Activated CD4-positive, alpha-beta T cell treated with anti-CD3 and anti-CD28 coated beads for 36 hours (primary cell): ENCODE measurements around the gene RNU1-1. TPM values are rescaled to one million over a fixed set of nuclear protein-coding genes. Genes with fewer than 3 reads are reported as not detected.

Experiments
- ATAC-seq: fragments of 200-7000 bp; cut with Tn5 transposase; one replicate; pipeline ENCODE4 v1.10.0; 2021; ENCODE audit warnings: mild to moderate bottlenecking, moderate library complexity
- CTCF ChIA-PET: fragments of 350-600 bp; sonication (Branson Sonifier 250); formaldehyde crosslinking; loops from one replicate; lab custom pipeline; 2021; ENCODE audit warnings: antibody characterized with exemption; lab: Charles Lee
- POLR2A ChIA-PET: fragments of 350-600 bp; sonication (Branson Sonifier 250); formaldehyde crosslinking; loops from one replicate; lab custom pipeline; 2021; ENCODE audit warnings: antibody characterized with exemption, inconsistent platforms; lab: Charles Lee
- DNase-seq: peaks from one replicate; pipeline ENCODE4 v3.0.0-alpha.2; 2020
- H3K27ac Mint-ChIP-seq: one replicate; pipeline ENCODE4 v1.8.0; 2021; ENCODE audit warnings: mixed read lengths
- H3K27me3 Mint-ChIP-seq: one replicate; pipeline ENCODE4 v1.8.0; 2021; ENCODE audit warnings: mixed read lengths
- H3K36me3 Mint-ChIP-seq: one replicate; pipeline ENCODE4 v1.8.0; 2021; ENCODE audit warnings: low read depth, mixed read lengths
- H3K4me1 Mint-ChIP-seq: one replicate; pipeline ENCODE4 v1.8.0; 2021; ENCODE audit warnings: mixed read lengths
- H3K4me3 Mint-ChIP-seq: one replicate; pipeline ENCODE4 v1.8.0; 2021; ENCODE audit warnings: mild to moderate bottlenecking, moderate library complexity, mixed read lengths
- H3K9me3 Mint-ChIP-seq: one replicate; pipeline ENCODE4 v1.8.0; 2021; ENCODE audit warnings: low read depth, mixed read lengths
- intact Hi-C, 2 experiments: fragments of 100-400 bp; cut with DNase I in 1 of 2; cut with micrococcal nuclease in 1 of 2; formaldehyde crosslinking; loops; one replicate each; pipeline versions ENCODE4 v1.14.2 to v1.15.1; 2022 to 2024; cut with DNase I, micrococcal nuclease
- total RNA-seq, 2 experiments: library from RNA; stranded (reverse); gene quantifications; one replicate each; pipeline ENCODE4 v1.2.3, GENCODE V29; 2021

Gene RNU1-1
- total RNA-seq, 2 experiments from 2014 or later, result 1,573 to 2,291 TPM

GRCh38 chr1:16468558-16468957 lies 45.5 kb downstream of the RNU1-1 start:
- intact Hi-C loops, result no loop called here
- H3K27ac Mint-ChIP-seq, result no peak overlapping the region
- ChIA-PET CTCF (no interaction called here), POLR2A (no interaction called here)
- H3K36me3 Mint-ChIP-seq, result peaks cover 11% of the 10 kb centered on the region
- DNase-seq (no peak), ATAC-seq (no peak)
- H3K4me3 Mint-ChIP-seq, result no peak overlapping the region
- no peaks in the 10 kb centered on the region for H3K9me3 Mint-ChIP-seq
- no peaks in the 10 kb centered on the region for H3K27me3 Mint-ChIP-seq
- H3K4me1 Mint-ChIP-seq, result peaks cover 6% of the 10 kb centered on the region

DNA sequence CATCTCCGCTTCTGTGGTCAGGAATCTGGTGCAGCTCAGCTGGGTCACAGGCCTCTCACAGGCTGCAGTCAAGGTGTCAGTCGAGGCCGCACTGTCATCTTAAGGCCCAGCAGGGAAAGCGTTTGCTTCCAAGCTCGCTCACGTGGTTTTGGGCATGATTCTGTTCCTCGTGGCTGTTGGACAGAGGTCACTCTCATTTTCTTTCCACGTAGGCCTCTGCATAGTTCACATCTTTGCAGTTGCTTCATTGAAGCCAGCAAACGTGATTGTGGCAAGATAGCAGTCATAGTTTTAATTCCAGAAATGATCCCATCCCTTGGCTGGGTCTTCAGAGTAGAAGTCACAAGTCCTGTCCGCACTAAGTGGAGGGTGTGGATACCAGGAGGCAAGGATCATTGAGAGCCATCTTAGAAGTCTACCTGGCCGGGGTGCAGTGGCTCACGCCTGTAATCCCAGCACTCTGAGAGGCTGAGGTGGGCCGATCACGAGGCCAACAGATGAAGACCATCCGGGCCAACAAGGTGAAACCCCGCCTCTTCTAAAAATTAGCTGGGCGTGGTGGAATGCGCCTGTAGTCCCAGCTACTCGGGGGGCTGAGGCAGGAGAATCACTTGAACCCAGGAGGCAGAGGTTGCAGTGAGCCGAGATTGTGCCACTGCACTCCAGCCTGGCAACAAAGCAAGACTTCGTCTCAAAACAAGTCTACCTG lies 49.0 kb downstream of the RNU1-1 start:
- CTCF ChIA-PET, result no interaction called here
- intact Hi-C loops, result no loop called here
- H3K27ac Mint-ChIP-seq, result no peak overlapping the region
- peaks cover 2% of the 10 kb centered on the region for H3K4me1 Mint-ChIP-seq
- H3K4me3 Mint-ChIP-seq, result no peak overlapping the region
- no peaks in the 10 kb centered on the region for H3K9me3 Mint-ChIP-seq
- POLR2A ChIA-PET, result no interaction called here
- ATAC-seq, result no peak
- no peak for DNase-seq
- H3K36me3 Mint-ChIP-seq, result peaks cover 29% of the 10 kb centered on the region
- H3K27me3 Mint-ChIP-seq, result no peaks in the 10 kb centered on the region

Other genes with a start within 250 kb of the RNU1-1 start
- 10 to 100 TPM; 14.3 to 18.1 TPM for gene FBXO42, start 161.8 kb downstream of the RNU1-1 start, total RNA-seq
- gene SZRD1, start 147.0 kb downstream of the RNU1-1 start, total RNA-seq, result 100 to 1,000 TPM; 184 to 238 TPM
- gene SPATA21, start 76.9 kb downstream of the RNU1-1 start, total RNA-seq, result not detected
- 10 to 100 TPM; 46.5 to 54.2 TPM for gene NECAP2, start 73.6 kb downstream of the RNU1-1 start, total RNA-seq
- 1 to 10 TPM; 5.8 to 6.2 TPM for gene NBPF1, start 99.3 kb upstream of the RNU1-1 start, total RNA-seq
- gene RNU1-3, start 152.7 kb upstream of the RNU1-1 start, total RNA-seq, result 1,000 to 10,000 TPM; 1,573 to 2,291 TPM
- 1,000 to 10,000 TPM; 1,573 to 2,291 TPM for gene RNU1-4, start 226.2 kb upstream of the RNU1-1 start, total RNA-seq